Glutamatergic neuron (in vitro differentiated cells): ENCODE results near the gene ROBO1. TPM values are rescaled to one million over a fixed set of nuclear protein-coding genes. Genes with fewer than 3 reads are reported as not detected.
A peak's percentile ranks its signal among the peaks of the same experiment; 100 is the strongest.

Source experiments
- DNase-seq: peaks from one replicate; pipeline ENCODE4 v3.0.0; 2022
- H3K27ac Mint-ChIP-seq: one replicate; pipeline ENCODE4 v1.8.0; 2020; ENCODE audit warnings: mild to moderate bottlenecking, mixed read lengths, inconsistent platforms; ENCODE audit not compliant: unreplicated experiment
- H3K27me3 Mint-ChIP-seq: one replicate; pipeline ENCODE4 v1.8.0; 2020; ENCODE audit warnings: mild to moderate bottlenecking, moderate library complexity, mixed read lengths, inconsistent platforms; ENCODE audit not compliant: unreplicated experiment
- H3K36me3 Mint-ChIP-seq: one replicate; pipeline ENCODE4 v1.8.0; 2020; ENCODE audit warnings: mild to moderate bottlenecking, mixed read lengths, inconsistent platforms; ENCODE audit not compliant: unreplicated experiment
- H3K4me1 Mint-ChIP-seq: one replicate; pipeline ENCODE4 v1.8.0; 2020; ENCODE audit warnings: mild to moderate bottlenecking, low read depth, mixed read lengths, inconsistent platforms; ENCODE audit not compliant: unreplicated experiment
- H3K4me3 Mint-ChIP-seq: one replicate; pipeline ENCODE4 v1.8.0; 2020; ENCODE audit warnings: mild to moderate bottlenecking, mixed read lengths, inconsistent platforms; ENCODE audit not compliant: unreplicated experiment
- H3K9me3 Mint-ChIP-seq: one replicate; pipeline ENCODE4 v1.8.0; 2020; ENCODE audit warnings: mild to moderate bottlenecking, moderate library complexity, mixed read lengths, inconsistent platforms; ENCODE audit not compliant: unreplicated experiment
- total RNA-seq: library from RNA; stranded (reverse); fragmentation: NEBNext Ultra II Directional; extraction: Animal tissue kit (Norgen Biotek cat#: 25700); gene quantifications from one replicate; pipeline ENCODE4 v1.2.1, GENCODE V29; 2021; ENCODE audit not compliant: unreplicated experiment
- TF ChIP-seq, protein P1 (sequence below): fragments of 200-600 bp; sonication (generic); IDR thresholded peaks from one replicate; pipeline ENCODE4 v1.5.0; 2021; ENCODE audit not compliant: partially characterized antibody, unreplicated experiment

The ROBO1 gene
- total RNA-seq, 1 donor from 2014 or later: 505 TPM

DNA sequence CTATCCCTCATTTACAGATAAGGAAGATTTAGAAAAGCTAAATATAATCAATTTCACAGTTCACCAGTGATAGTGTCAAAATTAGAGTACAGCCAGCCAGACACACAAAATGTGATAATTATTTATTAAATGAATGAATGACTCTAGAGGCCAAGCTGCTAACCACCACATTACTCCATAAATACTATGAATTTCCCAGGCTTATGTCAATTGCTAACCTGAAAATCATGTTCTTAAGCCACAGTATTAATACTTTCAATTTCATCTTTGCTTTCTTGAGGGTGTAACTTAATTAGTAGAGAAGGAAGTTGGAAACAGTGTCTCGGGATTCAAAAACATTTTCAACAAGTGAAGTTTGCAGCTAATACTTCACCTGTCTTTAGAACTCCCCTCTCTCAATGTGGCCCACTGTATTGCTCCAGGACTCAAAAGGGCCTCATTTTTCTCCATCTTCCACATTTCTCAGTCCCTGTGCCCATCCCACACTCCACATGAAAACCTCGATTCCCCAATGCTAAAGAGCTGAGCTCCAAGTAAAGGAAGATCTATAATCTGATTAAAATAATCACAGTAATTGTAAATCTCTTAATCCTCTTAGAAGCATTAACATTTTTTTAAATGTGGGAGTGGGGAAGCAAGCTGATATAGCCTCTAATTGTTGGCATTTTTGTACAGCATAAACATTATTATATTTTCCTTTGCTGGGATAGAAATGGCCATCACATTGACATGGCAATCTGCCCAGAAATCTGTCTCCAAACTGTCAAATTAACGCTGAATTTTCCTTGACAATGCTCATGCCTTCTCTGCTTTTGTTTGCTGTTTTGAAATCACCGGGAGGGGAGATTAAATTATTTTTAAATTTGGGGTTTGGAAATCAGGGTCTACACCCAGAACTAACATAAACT is 765.1 kb downstream of the ROBO1 start:
- Mint-ChIP-seq H3K4me3 (peak overlapping the region; percentile 33), H3K27ac (no peak overlapping the region), H3K36me3 (peaks cover 4% of the 10 kb centered on the region), H3K4me1 (peaks cover 34% of the 10 kb centered on the region), H3K27me3 (no peaks in the 10 kb centered on the region), H3K9me3 (no peaks in the 10 kb centered on the region)
- TF ChIP-seq, protein P1, sequence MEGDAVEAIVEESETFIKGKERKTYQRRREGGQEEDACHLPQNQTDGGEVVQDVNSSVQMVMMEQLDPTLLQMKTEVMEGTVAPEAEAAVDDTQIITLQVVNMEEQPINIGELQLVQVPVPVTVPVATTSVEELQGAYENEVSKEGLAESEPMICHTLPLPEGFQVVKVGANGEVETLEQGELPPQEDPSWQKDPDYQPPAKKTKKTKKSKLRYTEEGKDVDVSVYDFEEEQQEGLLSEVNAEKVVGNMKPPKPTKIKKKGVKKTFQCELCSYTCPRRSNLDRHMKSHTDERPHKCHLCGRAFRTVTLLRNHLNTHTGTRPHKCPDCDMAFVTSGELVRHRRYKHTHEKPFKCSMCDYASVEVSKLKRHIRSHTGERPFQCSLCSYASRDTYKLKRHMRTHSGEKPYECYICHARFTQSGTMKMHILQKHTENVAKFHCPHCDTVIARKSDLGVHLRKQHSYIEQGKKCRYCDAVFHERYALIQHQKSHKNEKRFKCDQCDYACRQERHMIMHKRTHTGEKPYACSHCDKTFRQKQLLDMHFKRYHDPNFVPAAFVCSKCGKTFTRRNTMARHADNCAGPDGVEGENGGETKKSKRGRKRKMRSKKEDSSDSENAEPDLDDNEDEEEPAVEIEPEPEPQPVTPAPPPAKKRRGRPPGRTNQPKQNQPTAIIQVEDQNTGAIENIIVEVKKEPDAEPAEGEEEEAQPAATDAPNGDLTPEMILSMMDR: no peak
- DNase-seq: no peak

DNA sequence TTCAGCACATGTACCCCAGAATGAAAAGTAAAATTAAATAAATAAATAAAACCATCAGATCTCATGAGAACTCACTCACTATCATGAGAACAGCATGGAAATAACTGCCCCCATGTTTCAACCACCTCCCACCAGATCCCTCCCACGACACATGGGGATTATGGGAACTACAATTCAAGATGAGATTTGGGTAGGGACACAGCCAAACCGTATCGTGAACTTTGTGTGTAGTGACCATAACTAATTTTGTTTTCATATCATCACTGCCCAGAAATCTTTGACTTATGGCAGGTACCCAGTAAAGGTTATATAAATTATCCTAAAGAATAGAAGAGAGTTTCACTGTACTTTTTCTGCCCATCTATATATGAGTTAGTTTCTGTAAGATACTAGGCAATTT is 766.5 kb downstream of the ROBO1 start:
- DNase-seq: no peak
- no peaks in the 10 kb centered on the region for H3K27me3 Mint-ChIP-seq
- no peaks in the 10 kb centered on the region for H3K9me3 Mint-ChIP-seq
- TF ChIP-seq, protein P1: no peak
- H3K27ac Mint-ChIP-seq: no peak overlapping the region
- peaks cover 39% of the 10 kb centered on the region for H3K4me1 Mint-ChIP-seq
- H3K36me3 Mint-ChIP-seq: peaks cover 4% of the 10 kb centered on the region
- no peak overlapping the region for H3K4me3 Mint-ChIP-seq

DNA sequence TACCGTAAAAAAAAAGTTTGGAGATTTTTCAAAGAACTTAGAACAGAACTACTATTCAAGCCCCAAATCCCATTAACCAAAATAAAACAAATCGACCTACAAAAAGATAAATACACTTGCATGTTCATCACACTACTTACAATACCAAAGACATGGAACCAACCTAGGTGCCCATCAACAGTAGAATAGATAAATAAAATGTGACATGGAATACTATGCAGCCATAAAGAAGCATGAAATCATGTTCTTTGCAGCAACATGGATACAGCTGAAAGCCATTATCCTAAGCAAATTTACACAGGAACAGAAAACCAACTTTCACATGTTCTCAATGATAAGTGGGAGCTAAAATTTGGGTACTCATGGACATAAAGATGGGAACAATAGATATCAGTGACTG is 768.7 kb downstream of the ROBO1 start:
- Mint-ChIP-seq H3K9me3 (no peaks in the 10 kb centered on the region), H3K4me3 (no peak overlapping the region), H3K4me1 (peaks cover 42% of the 10 kb centered on the region), H3K27me3 (no peaks in the 10 kb centered on the region), H3K27ac (no peak overlapping the region), H3K36me3 (peaks cover 4% of the 10 kb centered on the region)
- TF ChIP-seq, protein P1: no peak
- no peak for DNase-seq

DNA sequence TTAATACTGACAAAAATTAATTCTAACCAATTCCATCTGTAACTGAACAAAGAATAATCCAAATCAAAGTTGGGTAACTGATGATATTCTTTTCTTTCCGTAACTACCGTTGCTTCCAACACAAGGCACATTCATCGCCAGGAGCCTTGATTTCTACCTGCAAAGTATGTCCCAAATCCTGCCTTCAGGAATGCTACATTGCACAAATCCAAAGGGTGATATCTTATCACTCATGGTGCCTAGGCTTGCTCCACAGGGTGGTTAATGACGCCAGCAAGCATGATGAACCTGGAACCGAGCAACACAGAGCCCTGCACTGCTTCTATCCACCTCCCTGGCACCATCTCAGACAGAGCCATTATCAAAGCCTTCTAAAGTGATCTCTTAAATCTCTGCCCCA is 772.7 kb downstream of the ROBO1 start:
- Mint-ChIP-seq H3K27ac (peak overlapping the region; percentile 11), H3K27me3 (peaks cover 2% of the 10 kb centered on the region), H3K4me3 (peak overlapping the region; percentile 2), H3K4me1 (peaks cover 42% of the 10 kb centered on the region), H3K36me3 (peaks cover 4% of the 10 kb centered on the region), H3K9me3 (peaks cover 2% of the 10 kb centered on the region)
- TF ChIP-seq, protein P1: no peak
- DNase-seq: no peak

DNA sequence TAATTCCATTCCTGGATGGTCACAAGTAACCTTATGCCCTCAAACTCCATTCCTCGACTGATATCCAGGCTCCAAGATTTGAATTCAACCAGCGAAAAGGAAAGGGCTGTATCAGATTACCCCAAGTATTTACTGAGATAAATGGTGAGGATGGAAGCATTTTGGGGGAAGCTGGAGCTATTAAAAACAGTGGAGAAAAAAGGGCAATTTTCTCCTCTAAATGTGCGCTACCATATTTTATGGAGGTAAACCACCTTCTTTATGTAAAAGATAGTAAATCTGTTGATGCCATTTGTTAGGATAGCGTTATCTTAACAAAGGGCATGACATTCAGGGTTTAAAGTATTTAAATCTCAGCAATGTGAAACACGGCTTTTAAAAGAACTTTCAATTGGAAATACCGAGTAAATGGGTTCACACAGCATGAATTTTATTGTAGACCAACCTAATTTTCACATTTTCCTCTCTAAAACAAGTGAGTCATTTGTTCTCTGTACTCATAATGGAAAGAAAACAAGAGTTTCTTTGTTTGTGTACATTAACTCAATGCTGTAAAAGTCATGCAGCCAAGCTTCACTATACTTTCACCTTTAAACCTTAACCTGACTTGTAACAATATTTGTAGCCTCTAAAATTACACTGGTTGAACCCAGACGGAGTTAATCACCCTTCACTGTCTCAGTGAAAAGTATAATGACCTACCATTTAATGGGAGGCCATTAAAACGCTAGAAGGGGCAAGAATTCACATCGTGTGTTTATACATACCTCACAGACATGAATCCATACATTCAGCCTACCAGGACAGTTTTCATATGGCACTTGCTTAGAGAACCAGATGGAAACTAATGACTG is 773.4 kb downstream of the ROBO1 start:
- Mint-ChIP-seq H3K27ac (peak overlapping the region; percentile 46), H3K4me1 (peaks cover 42% of the 10 kb centered on the region), H3K4me3 (peak overlapping the region; percentile 65), H3K9me3 (peaks cover 2% of the 10 kb centered on the region), H3K27me3 (peaks cover 2% of the 10 kb centered on the region), H3K36me3 (peaks cover 3% of the 10 kb centered on the region)
- DNase-seq: no peak
- TF ChIP-seq, protein P1: no peak
